Ureter (tissue), 1 donor: ENCODE measurements around the gene WARS2. TPM values are rescaled to one million over a fixed set of nuclear protein-coding genes. Genes with fewer than 3 reads are reported as not detected.
"Not testable (repeated sequence)": the region's sequence is repeated elsewhere in the genome, so short reads cannot be mapped to it uniquely, and the experiment has no call there.

Experiments used
- DNase-seq: peaks from one replicate; pipeline ENCODE4 v3.0.0-alpha.2; 2020; ENCODE audit warnings: low spot score
- total RNA-seq: library from RNA; stranded (reverse); gene quantifications from one replicate; pipeline ENCODE4 v1.2.4, GENCODE V29; 2023
- donor health status: DM: yes; HTN: yes; CAD: no.

Gene WARS2
- total RNA-seq, 1 donor from 2014 or later, result 18.7 TPM

DNA sequence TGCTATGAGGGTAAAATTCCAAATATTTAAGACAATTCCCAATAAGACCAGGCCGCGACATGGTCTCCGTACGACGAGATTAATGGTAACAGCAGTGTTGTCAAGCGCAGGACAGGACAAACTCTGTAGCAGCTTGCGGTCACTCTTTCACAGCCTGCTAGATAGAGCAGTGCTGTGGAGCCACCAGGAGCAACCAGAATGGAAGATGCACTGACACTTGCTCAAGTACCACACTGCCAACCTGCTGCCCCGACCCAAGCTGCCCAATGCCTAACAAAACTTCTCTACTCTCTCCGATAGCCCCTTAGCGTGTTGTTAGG, 636 bp downstream of the WARS2 start:
- DNase-seq, result no peak

DNA sequence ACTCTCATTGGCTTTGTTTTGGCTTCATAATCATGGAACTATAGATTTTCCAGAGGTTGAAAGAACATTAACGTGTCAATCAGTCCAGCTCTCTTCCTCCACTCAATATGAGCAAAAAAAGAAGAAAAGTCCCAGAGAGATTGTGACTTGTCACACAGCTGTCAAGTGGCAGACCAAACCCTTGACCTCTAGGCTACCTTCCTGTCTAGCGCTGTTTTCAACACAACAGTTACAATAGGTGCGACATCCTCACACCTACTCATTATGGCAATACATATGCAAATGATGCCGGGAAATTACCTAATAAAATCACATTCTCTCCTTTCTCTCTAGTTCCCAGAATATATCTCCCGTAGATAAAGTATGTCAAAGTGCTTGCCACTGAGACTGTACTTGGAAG, 1.1 kb downstream of the WARS2 start:
- DNase-seq, result no peak

DNA sequence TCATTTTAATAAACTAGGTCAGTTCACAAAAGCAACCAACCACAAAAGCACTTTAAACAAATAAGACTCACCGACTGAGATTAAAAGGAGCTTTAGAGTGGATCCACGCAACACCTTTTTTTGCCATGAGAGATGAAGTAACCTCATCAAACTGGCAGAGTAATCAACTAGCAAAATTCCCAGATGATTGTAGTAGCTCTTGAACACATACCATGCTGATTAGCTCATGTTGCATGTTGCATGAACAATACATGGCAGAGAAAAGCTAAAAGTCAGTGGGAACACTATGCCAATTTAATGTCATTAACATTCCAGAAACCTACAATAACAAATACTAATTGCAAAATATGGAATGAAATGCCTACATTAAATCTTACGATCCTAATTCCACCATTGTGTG, 4.1 kb downstream of the WARS2 start:
- DNase-seq, result no peak

DNA sequence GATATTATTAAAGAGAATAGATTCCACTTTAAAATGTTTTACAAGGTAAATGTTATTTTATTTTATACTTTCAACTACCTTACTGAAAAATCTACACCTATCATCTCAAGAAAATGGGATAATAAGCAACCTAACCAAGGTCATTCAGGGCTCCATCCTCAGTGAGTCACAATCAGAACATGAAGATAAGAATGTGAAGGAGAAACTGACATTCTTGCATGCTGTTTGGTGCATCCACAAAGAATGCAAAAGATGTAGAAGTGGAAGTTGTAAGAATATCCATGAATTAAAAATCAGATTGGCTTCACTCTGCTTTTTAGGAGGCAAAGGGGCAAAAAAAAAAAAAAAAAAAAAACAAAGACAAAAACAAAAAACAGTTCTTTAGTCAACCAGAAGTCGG, 6.5 kb downstream of the WARS2 start:
- no peak for DNase-seq

DNA sequence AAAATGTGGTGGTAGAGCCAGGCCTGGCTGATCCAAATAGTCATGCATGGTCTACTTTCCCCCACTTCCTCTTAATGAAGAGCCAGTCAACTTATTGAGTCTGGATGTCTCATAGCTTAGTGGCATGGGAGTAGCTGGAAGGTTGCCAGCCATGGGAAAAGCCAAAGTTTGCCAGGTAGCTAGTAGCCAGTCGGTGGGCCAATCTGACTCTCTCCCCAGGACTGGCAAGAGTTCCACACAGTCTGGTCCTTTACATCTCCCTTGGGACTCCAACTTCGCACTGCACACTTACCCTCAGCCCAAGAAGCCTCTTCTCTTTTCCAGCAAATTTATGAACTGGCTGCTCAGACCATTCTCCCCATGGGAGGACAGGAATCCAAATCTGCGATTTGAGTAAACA, 8.3 kb downstream of the WARS2 start:
- DNase-seq, result no peak

DNA sequence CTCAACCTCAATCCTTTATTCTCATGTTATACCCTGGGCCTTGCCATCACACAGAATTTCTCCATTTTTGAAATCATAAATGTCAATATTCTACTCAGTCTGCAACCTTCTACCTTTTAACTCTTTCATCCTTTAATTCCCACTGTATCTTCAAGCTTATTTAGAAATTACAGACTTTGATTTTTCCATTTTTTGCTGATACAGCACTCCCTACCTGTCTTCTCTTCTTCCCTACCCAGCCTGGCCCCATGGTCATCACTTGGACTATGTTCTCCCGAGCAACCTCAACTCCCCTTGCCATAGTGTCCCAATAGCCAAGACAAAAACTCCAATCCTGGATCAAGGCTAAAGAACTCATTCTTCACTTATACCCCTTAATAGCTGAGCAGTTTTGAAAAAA, 14.6 kb downstream of the WARS2 start:
- no peak for DNase-seq

DNA sequence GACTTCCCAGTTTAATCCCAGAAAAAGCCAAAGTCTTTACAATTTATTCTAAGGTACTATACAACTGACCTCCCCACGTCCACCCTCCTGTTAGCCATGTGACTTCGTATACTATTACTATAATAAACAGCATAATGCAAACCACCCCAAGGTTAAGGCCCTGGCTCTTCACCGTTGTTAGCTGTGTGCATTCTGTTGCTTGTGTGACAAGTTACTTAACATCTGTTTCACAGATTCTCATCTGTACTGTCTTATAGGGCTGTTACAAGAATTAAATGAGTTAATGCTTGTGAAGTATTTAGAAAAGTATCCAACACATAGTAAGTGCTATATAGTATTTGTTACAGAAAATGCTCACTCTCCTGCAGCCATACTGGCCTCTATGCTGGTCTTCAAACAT, 15.7 kb downstream of the WARS2 start:
- no peak for DNase-seq

DNA sequence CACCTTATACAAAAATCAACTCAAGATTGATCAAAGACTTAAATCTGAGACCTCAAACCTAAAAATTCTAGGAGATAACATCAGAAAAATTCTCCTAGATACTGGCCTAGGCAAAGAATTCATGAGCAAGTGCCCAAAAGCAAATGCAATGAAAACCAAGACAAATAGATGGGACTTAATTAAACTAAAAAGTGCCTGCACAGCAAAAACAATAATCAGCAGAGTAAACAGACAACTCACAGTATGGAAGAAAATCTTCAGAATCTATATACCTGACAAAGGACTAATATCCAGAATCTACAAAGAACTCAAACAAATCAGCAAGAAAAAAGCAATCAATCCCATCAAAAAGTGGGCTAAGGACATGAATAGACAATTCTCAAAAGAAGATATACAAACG, 18.6 kb downstream of the WARS2 start:
- not testable (repeated sequence) for DNase-seq

DNA sequence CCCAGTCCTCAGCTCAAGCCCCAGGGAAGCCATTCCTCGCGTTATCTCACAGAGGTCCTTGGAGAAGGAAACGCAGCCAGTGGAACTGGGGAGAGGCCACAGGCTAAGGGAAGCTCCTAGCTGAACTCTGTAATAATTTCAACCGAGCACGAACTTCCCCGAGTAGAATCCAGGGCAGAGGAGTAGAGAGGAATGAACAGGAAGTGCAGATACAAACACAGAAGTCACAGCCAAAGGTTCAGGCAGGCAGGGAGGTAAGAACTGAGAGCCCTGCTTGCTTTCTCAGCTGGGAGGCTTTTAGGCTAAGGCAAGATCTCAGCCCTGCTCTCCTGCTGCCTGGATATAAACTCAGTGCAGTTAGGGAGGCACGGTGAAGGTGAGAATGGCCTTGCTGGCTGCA, 23.7 kb downstream of the WARS2 start:
- DNase-seq, result no peak

DNA sequence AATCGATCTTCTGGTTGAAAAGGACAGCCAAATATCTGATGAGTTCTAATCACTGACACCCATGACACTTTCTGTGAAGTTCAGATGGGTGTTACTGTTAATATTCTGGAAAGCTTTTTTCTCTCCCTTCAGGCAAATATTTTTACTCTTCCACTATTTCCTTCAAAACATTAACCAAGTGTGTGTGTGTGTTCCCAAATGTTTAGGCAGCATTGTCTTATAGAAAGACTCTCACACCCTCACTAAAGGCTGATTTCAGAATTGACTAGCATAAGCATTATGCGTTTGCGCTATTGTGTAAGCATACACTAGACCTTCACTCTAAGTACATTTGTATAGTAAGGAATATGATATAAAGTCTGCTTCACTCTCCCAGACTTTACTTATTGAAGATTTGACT, 24.7 kb downstream of the WARS2 start:
- no peak for DNase-seq

DNA sequence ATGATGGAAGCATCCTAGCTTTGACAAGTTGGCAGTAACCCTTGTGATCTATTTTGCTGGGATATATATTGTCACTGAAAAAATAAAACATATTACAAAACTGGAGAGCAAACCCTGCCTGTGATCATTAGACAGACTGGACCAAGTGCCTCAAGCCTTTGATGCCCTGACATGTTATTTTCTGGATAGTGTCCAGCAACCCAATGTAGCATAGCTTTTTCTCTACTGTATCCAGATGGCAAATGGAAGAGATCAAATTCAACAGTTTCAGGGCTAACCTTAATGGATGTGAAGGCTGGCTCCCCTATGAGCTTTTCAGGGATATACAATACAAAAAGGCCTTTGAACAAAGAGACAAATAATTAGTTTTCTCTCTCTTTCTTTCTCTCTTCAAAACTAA, 25.1 kb downstream of the WARS2 start:
- no peak for DNase-seq

DNA sequence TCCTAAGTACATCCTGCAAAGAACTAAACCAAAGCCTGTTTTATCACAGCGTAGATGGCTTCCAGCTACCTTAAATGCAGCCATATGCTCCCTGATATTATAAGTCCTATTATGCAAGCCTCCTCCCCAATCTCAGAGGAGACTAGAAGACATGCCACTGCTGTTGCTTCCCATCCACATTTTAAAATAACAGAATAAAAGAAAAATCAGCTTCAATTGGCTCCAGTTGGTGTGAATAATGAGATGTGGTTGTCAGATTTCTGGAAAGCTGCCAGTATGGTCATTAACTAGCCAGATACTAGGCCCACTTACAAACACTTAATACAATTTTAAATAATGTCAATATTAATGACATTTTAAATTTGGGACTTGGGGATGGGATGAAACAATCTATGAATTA, 25.7 kb downstream of the WARS2 start:
- no peak for DNase-seq

DNA sequence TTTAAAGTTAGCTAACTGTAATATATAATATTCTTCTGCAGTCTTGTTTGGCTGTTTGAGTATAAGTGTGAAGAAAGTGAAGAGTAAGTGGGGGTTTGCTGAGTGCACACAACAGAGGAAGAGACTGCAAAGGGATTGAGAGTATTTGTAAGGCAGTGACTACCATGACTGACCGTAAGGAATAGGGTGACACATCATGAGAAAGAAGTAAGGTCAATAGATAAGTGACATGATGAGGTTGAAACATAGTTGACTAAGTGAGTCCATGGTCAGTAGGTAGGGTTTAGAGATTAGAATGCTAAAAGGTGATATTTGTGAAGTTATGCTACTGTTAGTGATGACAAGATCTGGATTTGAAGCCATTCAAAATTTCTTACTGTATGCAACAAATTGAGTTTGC, 27.7 kb downstream of the WARS2 start:
- DNase-seq, result no peak

DNA sequence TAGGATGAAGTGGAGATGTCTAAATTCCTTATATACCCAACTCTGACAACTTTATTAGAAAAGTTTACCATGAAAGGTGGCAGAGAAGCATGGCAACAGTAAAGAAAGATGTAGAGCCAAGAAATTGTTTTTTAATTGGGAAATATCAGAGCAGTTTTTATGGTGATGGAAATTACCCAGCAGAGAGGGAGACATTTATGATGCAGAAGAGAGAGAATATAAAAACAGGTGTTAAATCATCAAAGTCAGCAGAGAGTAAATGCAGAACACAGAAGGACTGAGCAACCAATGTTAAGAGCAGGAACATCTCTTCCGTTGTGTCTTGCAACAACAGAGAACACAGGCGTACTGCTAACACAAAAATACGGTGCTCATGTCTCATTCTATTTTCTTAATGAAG, 28.2 kb downstream of the WARS2 start:
- no peak for DNase-seq

DNA sequence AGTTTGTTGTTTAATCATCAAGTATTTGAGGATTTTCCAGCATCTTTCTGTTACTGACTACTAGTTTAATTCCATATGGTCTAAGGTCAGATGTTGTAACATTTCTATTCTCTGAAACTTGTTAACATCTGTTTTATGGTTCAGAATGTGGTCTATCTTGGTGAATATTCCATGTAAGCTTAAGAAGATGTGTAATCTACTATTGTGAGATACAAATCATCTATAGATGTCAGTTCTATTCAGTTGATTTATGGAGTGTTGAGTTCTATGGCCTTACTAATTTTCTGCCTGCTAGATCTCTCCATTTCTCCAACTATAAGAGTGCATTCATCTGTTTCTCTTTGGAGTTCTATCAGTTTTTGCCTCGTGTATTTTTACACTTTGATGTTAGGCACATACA, 31.5 kb downstream of the WARS2 start:
- DNase-seq, result no peak

DNA sequence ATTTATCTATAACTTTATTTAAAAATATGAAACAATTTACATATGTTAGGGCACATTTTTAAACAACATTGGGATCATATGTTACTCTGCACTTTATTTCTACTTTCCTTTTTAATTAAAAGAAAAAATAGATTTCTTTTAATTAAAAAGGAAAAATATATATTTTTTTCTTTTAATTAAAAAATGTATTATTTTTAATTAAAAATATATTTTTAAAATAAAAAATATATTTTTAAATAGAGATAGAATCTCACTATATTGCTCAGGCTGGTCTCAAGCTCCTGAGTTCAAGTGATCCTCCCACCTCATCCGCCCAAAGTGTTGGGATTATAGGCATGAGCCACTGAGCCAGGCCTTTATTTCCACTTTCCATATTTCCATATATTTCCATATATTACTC, 36.7 kb downstream of the WARS2 start:
- DNase-seq, result no peak

DNA sequence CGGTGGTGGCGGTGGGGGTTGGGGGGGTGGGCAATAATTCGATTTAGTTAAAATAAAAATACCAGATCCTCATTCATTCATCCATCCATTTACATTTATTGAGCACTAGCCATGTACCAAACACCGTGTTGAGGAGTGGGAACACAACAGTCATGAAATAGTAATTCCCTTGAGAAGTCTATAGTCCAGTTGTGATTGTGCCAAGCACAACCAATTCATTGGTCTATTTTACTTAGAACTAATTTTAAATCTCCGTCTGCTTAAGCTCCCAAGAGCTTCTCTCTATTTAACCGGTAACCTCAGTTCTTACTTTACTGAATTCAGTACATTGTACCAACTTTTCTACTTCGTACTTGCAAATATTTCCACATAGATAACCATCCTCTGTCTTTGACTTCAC, 38.4 kb downstream of the WARS2 start:
- DNase-seq, result no peak

DNA sequence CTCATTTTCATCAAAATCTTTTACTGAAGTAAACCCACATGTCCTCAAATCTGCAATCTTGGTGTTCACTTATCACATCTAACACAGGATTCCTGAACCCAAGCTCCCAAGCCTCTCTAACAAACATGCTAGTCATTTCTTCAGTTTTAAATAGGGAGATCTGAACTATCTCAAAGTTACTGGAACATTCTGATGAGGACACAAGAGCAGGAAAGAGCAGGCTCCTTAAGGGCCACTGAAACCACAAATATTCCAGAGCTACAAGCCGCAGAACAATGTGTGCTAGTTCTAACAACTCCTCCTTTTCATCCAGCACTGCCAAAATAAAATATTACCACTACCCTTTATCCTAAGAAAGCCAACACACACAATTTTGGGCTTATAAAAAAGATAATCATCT, 38.9 kb downstream of the WARS2 start:
- no peak for DNase-seq

DNA sequence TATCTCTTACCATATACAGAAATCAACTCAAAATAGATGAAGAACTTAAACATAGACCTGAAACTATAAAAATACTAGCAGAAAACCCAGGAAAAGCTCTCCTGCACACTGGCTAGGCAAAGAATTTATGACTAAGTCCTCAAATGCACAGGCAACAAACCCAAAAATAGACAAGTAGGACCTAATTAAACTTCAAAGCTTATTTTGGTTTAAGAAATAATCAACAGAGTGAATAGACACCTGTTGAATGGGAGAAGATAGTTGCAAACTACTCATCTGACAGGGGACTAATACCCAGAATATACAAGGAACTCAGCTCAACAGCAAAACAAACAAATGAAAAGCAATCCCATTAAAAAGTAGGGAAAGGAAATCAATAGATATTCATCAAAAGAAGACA, 40.7 kb downstream of the WARS2 start:
- no peak for DNase-seq

DNA sequence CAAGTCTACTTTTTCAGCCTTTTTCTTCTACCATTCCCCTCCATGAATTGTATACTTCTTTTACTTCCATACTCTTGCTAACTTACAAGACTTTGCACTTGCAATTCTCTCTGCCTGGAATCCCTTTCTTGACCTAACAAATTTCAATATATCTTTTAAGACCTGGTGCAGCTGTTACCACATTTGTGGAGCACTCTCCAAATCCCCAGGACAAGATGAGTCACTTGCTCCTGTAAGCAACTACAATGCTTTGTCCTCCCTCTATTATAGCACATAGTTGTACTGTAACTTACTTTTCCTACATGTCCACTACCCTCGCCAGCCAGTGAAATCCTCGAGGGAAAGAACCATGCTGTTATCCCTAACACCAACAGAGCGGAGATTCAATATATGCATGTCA, 43.1 kb downstream of the WARS2 start:
- no peak for DNase-seq

DNA sequence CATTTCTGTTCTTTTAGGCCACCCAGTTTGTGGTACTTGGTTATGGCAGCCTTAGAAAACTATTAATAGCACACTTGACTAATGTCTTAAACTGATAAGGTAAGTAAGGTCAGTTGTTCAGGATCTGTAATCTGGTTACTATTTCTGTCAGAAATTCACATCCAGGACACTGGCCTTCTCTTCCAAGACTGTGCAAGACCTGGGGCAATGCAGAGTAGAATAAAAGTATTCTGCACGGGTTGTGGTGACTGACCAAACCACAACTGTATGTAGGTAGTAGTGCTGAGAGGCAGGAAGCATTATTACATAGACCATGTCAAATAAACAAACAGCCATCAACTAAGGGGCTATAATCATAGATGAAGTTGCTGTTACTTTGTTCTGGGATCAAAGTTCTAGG, 46.7 kb downstream of the WARS2 start:
- no peak for DNase-seq

DNA sequence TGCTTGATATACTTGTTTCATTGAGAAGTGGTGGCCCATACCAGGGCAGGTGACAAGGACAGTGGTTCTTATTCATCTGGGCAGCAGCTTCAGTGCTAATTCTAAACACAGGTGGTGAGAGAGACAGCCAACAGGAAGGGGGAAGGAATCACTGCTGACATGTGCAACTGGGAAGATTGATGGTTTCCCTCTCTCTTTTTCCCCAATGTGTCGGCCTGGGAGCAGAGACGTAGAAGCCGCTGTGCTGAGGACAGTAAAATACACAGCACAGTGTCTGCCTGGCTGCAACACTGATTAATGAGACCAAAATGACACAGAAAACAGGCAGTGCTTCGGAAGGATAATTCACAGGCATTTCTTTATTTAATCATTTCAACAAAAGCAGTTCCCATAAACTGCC, 48.8 kb downstream of the WARS2 start:
- DNase-seq, result no peak

DNA sequence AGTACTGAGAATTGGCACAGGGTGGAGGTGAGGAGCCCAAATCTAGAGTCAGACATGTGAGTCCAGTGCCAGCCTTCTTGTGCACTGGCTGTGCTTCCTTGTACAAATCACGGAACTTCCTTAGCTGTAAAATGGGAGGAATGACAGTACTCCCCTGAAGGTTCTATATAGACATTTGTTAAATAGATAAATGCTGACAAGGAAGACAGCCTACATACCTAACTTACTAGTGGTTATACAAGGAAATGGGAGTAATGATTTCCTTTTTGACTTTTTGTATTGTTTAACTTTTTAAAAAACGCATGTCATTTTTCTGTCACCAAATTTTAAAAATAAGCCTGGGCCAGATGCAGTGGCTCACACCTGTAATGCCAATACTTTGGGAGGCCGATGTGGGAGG, 50.2 kb downstream of the WARS2 start:
- no peak for DNase-seq

DNA sequence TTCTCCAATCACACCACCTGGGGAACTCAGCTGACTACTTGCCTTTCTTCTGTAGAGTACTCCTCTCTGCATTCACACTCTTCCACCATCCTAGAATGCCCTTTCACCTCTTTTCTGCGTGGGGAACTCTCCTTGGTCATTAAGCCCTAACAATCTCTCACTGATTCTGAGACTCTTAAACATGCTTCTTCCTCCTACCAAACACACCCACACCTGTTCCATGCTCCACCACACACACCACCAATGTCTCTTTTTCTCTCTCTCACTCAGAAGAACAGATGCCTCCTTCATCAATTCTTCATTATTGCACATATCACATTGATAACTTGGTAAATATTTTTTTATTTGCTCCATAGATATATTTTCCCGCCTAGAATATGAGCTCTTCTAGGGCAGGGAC, 53.6 kb downstream of the WARS2 start:
- DNase-seq, result no peak

DNA sequence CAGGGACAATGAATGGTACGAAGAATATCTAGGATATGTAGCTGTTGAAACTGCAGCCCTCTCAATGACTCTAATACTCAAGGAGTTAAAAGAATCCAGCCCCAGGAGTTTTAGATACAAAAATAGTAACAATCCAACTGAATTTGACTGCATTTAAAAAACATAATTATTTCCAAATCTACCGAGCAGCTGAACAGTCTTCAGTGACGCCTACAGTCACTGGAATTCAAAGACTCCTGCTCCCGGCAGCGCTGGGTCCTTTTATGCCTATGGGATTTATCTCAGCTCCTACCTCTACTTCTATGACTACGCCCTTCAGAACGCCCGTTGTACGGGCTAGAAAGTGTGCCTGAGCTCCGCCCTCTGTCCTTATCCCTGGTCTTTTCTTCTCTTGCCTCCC, 55.7 kb downstream of the WARS2 start:
- DNase-seq, result no peak
